ENCODE measurements around the gene KCNH1. TPM values are rescaled to one million over a fixed set of nuclear protein-coding genes. Genes with fewer than 3 reads are reported as not detected.

KCNH1 gene
- total RNA-seq, 1 donor from 2014 or later: 0.10 TPM

- H3K9me3 Mint-ChIP-seq (ENCODE audit: unreplicated experiment): no peaks in the 10 kb centered on the region
- H3K4me3 Mint-ChIP-seq (ENCODE audit: unreplicated experiment): no peak overlapping the region
- no peaks in the 10 kb centered on the region for H3K27me3 Mint-ChIP-seq (ENCODE audit: unreplicated experiment)
- no peak for TF ChIP-seq CTCF (IDR thresholded peaks at IDR 0.05; ENCODE audit: unreplicated experiment)
- H3K4me1 Mint-ChIP-seq (ENCODE audit: unreplicated experiment): no peaks in the 10 kb centered on the region
- H3K27ac Mint-ChIP-seq (ENCODE audit: unreplicated experiment): no peak overlapping the region
- no peaks in the 10 kb centered on the region for H3K36me3 Mint-ChIP-seq (ENCODE audit: low read depth, unreplicated experiment)
- no peak for DNase-seq (ENCODE audit: low spot score)
These were observed 402.8 kb downstream of the KCNH1 start for GRCh38 chr1:210731193-210731592.

DNA sequence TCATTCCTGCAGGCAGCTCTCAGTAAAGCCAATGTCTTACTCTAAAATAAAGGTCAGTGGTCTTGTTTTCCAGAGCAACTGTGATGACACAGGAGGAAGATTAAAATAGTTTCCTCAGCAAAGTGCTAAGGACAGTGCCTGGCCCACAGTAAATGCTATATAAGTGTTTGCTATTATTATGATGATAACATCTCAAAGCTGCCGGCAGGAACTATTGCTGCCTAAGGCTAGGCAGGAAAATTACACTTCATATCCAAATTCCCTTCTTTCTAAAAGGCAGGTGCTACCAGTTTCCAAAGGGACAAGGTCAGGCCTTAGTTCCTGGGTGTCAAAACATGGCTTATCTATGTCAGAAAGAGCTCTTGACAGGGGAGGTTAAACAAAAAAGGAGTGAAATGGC is 403.9 kb downstream of the KCNH1 start:
- peaks cover 1% of the 10 kb centered on the region for H3K27me3 Mint-ChIP-seq (ENCODE audit: unreplicated experiment)
- H3K36me3 Mint-ChIP-seq (ENCODE audit: low read depth, unreplicated experiment): no peaks in the 10 kb centered on the region
- no peak for DNase-seq (ENCODE audit: low spot score)
- H3K9me3 Mint-ChIP-seq (ENCODE audit: unreplicated experiment): no peaks in the 10 kb centered on the region
- TF ChIP-seq CTCF (IDR thresholded peaks at IDR 0.05; ENCODE audit: unreplicated experiment): no peak
- no peaks in the 10 kb centered on the region for H3K4me1 Mint-ChIP-seq (ENCODE audit: unreplicated experiment)
- no peak overlapping the region for H3K27ac Mint-ChIP-seq (ENCODE audit: unreplicated experiment)
- no peak overlapping the region for H3K4me3 Mint-ChIP-seq (ENCODE audit: unreplicated experiment)

- peaks cover 1% of the 10 kb centered on the region for H3K27me3 Mint-ChIP-seq (ENCODE audit: unreplicated experiment)
- no peak overlapping the region for H3K4me3 Mint-ChIP-seq (ENCODE audit: unreplicated experiment)
- H3K4me1 Mint-ChIP-seq (ENCODE audit: unreplicated experiment): no peaks in the 10 kb centered on the region
- H3K27ac Mint-ChIP-seq (ENCODE audit: unreplicated experiment): no peak overlapping the region
- no peak for DNase-seq (ENCODE audit: low spot score)
- TF ChIP-seq CTCF (IDR thresholded peaks at IDR 0.05; ENCODE audit: unreplicated experiment): no peak
- no peaks in the 10 kb centered on the region for H3K36me3 Mint-ChIP-seq (ENCODE audit: low read depth, unreplicated experiment)
- no peaks in the 10 kb centered on the region for H3K9me3 Mint-ChIP-seq (ENCODE audit: unreplicated experiment)
These were observed 405.4 kb downstream of the KCNH1 start for GRCh38 chr1:210728437-210729149.

- Mint-ChIP-seq H3K36me3 (ENCODE audit: low read depth, unreplicated experiment) (no peaks in the 10 kb centered on the region), H3K27ac (ENCODE audit: unreplicated experiment) (no peak overlapping the region), H3K27me3 (ENCODE audit: unreplicated experiment) (peaks cover 1% of the 10 kb centered on the region), H3K4me1 (ENCODE audit: unreplicated experiment) (no peaks in the 10 kb centered on the region), H3K4me3 (ENCODE audit: unreplicated experiment) (no peak overlapping the region), H3K9me3 (ENCODE audit: unreplicated experiment) (no peaks in the 10 kb centered on the region)
- DNase-seq (ENCODE audit: low spot score): no peak
- TF ChIP-seq CTCF (IDR thresholded peaks at IDR 0.05; ENCODE audit: unreplicated experiment): no peak
These were observed 406.2 kb downstream of the KCNH1 start for GRCh38 chr1:210727709-210728108.

- DNase-seq (ENCODE audit: low spot score): peak; percentile 56
- Mint-ChIP-seq H3K27me3 (ENCODE audit: unreplicated experiment) (peaks cover 1% of the 10 kb centered on the region), H3K27ac (ENCODE audit: unreplicated experiment) (no peak overlapping the region), H3K36me3 (ENCODE audit: low read depth, unreplicated experiment) (no peaks in the 10 kb centered on the region), H3K9me3 (ENCODE audit: unreplicated experiment) (no peaks in the 10 kb centered on the region), H3K4me3 (ENCODE audit: unreplicated experiment) (no peak overlapping the region), H3K4me1 (ENCODE audit: unreplicated experiment) (no peaks in the 10 kb centered on the region)
- TF ChIP-seq CTCF (IDR thresholded peaks at IDR 0.05; ENCODE audit: unreplicated experiment): no peak
These were observed 407.3 kb downstream of the KCNH1 start for GRCh38 chr1:210726621-210727020.

Measured in endothelial cell (in vitro differentiated cells).